ENCODE measurements around the gene TTC32. TPM values are rescaled to one million over a fixed set of nuclear protein-coding genes. Genes with fewer than 3 reads are reported as not detected.
"Not testable (repeated sequence)": the region's sequence is repeated elsewhere in the genome, so short reads cannot be mapped to it uniquely, and the experiment has no call there.

Gene TTC32
- total RNA-seq, 1 experiment from 2014 or later: 16.8 TPM

DNA sequence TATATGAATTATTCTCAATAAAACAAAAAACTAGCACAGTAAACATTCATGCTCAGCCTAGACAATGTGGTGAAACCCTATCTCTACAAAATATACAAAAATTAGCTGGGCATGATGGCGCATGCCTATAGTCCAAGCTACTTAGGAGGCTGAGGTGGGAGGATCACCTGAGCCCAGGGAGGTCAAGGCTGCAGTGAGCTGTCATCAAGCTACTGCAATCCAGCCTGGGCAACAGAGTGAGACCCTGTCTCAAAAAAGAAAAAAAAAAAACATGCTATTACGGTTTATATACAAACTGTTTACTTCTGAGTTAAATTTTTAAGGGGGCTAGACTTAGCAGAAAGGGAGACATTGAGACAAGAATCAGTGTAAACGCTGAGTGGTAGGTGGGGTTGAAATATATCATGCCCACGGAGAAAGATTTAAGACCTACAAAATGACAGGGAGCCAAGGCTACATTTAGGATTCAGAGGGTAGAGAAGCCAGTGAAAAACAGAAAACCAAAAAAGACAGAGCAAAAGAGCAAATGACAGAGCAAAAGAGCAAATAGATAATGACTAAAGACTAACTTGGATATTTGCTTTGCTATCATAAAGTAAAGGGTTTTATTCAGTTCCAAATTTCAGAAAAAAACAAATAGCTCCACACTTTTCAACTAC, 7.5 kb downstream of the TTC32 start:
- peaks cover 16% of the 10 kb centered on the region; the same call in 1 of the 2 replicates for H4K20me1 ChIP-seq (ENCODE audit: insufficient read depth, low read depth, low read length)
- no peaks in the 10 kb centered on the region for H3K9me2 ChIP-seq (replicated peaks; ENCODE audit: insufficient read depth, low read length)
- H3K4me2 ChIP-seq (ENCODE audit: low read depth, low read length, poor library complexity, severe bottlenecking): no peak overlapping the region
- H3K4me3 ChIP-seq (ENCODE audit: low read length): no peak overlapping the region
- H3K27me3 ChIP-seq (ENCODE audit: low read length): no peaks in the 10 kb centered on the region
- no peak overlapping the region for H3K9ac ChIP-seq (ENCODE audit: low read length)
- no peak for DNase-seq
- H3K9me3 ChIP-seq (ENCODE audit: low read length): no peaks in the 10 kb centered on the region
- no peak overlapping the region for H3K27ac ChIP-seq (ENCODE audit: low read length)
- H3K79me2 ChIP-seq (ENCODE audit: low read length): peaks cover 29% of the 10 kb centered on the region
- H2AFZ ChIP-seq (ENCODE audit: low read length): no peak overlapping the region
- peaks cover 38% of the 10 kb centered on the region for H3K4me1 ChIP-seq (ENCODE audit: low read length)
- H3K36me3 ChIP-seq (ENCODE audit: insufficient read depth, low read length): peaks cover 12% of the 10 kb centered on the region; the same call in 1 of the 2 replicates

DNA sequence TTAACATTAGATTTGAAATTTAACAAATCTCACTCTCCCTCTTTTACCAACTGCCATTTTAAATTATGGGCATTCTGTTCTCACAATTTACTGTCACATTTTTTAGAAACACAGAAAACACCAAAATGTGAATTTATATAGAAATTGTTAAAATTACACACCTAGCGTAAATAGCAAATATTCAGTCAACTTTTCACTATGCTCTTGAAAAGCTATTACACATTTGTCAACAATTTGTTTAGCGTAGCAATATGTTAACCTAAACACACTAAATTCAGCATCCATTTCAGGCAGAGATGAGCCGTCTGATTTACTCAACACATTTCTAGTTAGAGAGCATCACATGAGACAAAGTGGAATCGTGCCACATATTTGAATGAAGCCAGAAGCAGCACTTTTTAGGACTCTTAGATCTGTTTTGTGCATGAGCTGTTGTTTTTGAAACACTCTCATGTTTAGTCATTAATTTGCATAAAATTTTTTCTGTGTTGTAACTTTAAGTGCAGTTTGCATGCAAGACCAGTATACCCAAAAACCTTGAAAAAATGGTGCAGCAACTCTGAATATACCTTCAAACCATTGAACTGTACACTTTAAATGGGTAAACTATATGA, 8.2 kb downstream of the TTC32 start:
- Histone ChIP-seq H3K79me2 (ENCODE audit: low read length) (peaks cover 24% of the 10 kb centered on the region), H3K27ac (ENCODE audit: low read length) (no peak overlapping the region), H3K36me3 (ENCODE audit: insufficient read depth, low read length) (peaks cover 12% of the 10 kb centered on the region; the same call in 1 of the 2 replicates), H3K27me3 (ENCODE audit: low read length) (no peaks in the 10 kb centered on the region), H3K4me3 (ENCODE audit: low read length) (no peak overlapping the region), H2AFZ (ENCODE audit: low read length) (no peak overlapping the region), H3K9ac (ENCODE audit: low read length) (no peak overlapping the region), H4K20me1 (ENCODE audit: insufficient read depth, low read depth, low read length) (peaks cover 10% of the 10 kb centered on the region; the same call in 1 of the 2 replicates), H3K9me2 (replicated peaks; ENCODE audit: insufficient read depth, low read length) (no peaks in the 10 kb centered on the region), H3K4me1 (ENCODE audit: low read length) (peaks cover 40% of the 10 kb centered on the region), H3K9me3 (ENCODE audit: low read length) (no peaks in the 10 kb centered on the region), H3K4me2 (ENCODE audit: low read depth, low read length, poor library complexity, severe bottlenecking) (no peak overlapping the region)
- DNase-seq: no peak

DNA sequence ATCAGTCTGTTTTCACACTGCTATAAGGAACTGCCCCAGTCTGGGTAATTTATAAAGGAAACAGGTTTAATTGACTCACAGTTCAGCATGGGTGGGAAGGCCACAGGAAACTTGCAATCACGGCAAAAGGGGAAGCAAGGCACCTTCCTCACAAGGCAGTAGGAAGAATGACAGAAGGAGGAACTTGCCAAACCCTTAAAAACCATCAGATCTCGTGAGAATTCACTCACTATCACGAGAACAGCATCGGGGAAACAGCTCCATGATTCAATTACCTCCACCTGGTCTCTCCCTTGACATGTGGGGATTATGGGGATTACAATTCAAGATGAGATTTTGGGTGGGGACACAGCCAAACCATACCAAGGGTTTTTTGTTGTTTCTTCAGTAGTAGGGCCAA, 9.8 kb downstream of the TTC32 start:
- peaks cover 40% of the 10 kb centered on the region for H3K4me1 ChIP-seq (ENCODE audit: low read length)
- H2AFZ ChIP-seq (ENCODE audit: low read length); H4K20me1 ChIP-seq (ENCODE audit: insufficient read depth, low read depth, low read length); H3K27me3 ChIP-seq (ENCODE audit: low read length); H3K27ac ChIP-seq (ENCODE audit: low read length); H3K9me2 ChIP-seq (replicated peaks; ENCODE audit: insufficient read depth, low read length); H3K4me2 ChIP-seq (ENCODE audit: low read depth, low read length, poor library complexity, severe bottlenecking); H3K9me3 ChIP-seq (ENCODE audit: low read length); H3K9ac ChIP-seq (ENCODE audit: low read length); H3K4me3 ChIP-seq (ENCODE audit: low read length): not testable (repeated sequence)
- H3K36me3 ChIP-seq (ENCODE audit: insufficient read depth, low read length): peaks cover 12% of the 10 kb centered on the region; the same call in 1 of the 2 replicates
- peak; percentile 66 for DNase-seq
- H3K79me2 ChIP-seq (ENCODE audit: low read length): peaks cover 10% of the 10 kb centered on the region

DNA sequence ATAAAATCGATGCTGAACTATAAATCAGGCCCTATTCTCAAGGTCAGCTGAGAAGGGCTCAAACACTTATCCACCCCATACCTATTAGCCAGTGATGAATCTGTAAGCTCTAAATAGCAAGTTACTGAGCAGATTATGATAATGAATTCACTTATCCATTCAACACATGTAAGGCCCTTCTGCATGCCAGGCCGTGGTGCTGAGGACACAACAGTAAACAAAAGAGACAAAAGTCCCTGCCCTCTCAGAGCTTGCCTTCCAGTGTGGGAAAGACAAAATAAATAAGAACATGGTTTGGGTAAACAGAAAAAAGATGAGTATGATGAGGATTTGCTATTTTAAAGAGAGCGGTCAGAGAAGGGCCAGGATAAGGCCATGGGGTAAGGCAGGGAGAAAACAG, 11.7 kb downstream of the TTC32 start:
- Histone ChIP-seq H3K4me3 (ENCODE audit: low read length) (no peak overlapping the region), H3K27ac (ENCODE audit: low read length) (no peak overlapping the region), H3K9me3 (ENCODE audit: low read length) (no peaks in the 10 kb centered on the region), H3K4me2 (ENCODE audit: low read depth, low read length, poor library complexity, severe bottlenecking) (no peak overlapping the region), H3K79me2 (ENCODE audit: low read length) (peaks cover 4% of the 10 kb centered on the region; the same call in 1 of the 2 replicates), H3K4me1 (ENCODE audit: low read length) (peaks cover 58% of the 10 kb centered on the region), H2AFZ (ENCODE audit: low read length) (no peak overlapping the region), H3K27me3 (ENCODE audit: low read length) (no peaks in the 10 kb centered on the region), H4K20me1 (ENCODE audit: insufficient read depth, low read depth, low read length) (no peaks in the 10 kb centered on the region), H3K36me3 (ENCODE audit: insufficient read depth, low read length) (0 out of 2 replicates have a peak, but pooled peaks cover 6% of the 10 kb centered on the region), H3K9me2 (replicated peaks; ENCODE audit: insufficient read depth, low read length) (no peaks in the 10 kb centered on the region), H3K9ac (ENCODE audit: low read length) (no peak overlapping the region)
- no peak for DNase-seq

DNA sequence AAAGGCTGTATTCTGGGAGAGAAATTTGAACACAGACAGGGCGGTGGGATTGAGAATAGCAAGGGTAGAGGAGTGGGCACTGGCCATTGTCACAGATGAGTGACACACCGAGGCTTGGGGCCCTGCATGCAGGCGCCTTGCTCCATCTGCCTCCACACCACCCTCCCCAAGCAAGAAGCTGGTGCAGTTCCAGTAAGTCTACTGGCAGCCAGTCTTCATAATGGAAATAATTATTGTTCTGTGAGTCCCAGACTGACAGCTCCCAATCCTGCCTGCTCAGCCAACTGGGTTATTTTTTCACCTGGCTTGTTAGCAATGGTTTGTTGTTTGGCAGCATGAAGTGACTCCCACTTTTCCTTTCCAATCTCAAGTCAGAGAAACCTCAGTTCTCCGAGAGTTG, 13.0 kb downstream of the TTC32 start:
- Histone ChIP-seq H3K27me3 (ENCODE audit: low read length) (no peaks in the 10 kb centered on the region), H3K9me2 (replicated peaks; ENCODE audit: insufficient read depth, low read length) (no peaks in the 10 kb centered on the region), H4K20me1 (ENCODE audit: insufficient read depth, low read depth, low read length) (no peaks in the 10 kb centered on the region; the same call in 1 of the 2 replicates), H3K4me3 (ENCODE audit: low read length) (no peak overlapping the region), H3K4me2 (ENCODE audit: low read depth, low read length, poor library complexity, severe bottlenecking) (peak overlapping the region; percentile 35), H3K9me3 (ENCODE audit: low read length) (no peaks in the 10 kb centered on the region), H2AFZ (ENCODE audit: low read length) (no peak overlapping the region), H3K79me2 (ENCODE audit: low read length) (no peaks in the 10 kb centered on the region; the same call in 1 of the 2 replicates), H3K27ac (ENCODE audit: low read length) (no peak overlapping the region), H3K9ac (ENCODE audit: low read length) (no peak overlapping the region), H3K36me3 (ENCODE audit: insufficient read depth, low read length) (0 out of 2 replicates have a peak, but pooled peaks cover 6% of the 10 kb centered on the region), H3K4me1 (ENCODE audit: low read length) (peaks cover 62% of the 10 kb centered on the region)
- DNase-seq: no peak

DNA sequence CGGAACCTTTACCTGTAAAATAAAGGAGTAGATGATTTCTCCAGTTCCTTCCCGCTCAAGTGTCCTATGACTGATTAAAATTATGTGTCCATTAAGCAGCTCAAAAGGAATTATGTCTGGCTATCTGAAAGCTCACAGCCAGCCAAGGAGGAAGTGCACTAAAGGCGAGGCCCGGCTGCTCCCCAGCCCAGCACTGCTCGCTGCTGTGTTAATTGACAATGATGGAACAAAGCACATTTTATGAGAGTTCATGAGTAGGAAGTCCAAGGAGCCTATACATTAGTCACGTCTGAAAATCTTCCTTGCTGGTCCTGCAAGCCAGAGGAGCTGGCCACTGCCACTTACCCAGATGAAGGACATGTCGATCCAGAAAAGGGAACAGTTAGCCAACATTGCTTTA, 14.3 kb downstream of the TTC32 start:
- H3K27me3 ChIP-seq (ENCODE audit: low read length): no peaks in the 10 kb centered on the region
- peaks cover 50% of the 10 kb centered on the region for H3K4me1 ChIP-seq (ENCODE audit: low read length)
- H3K4me3 ChIP-seq (ENCODE audit: low read length): no peak overlapping the region
- H3K27ac ChIP-seq (ENCODE audit: low read length): no peak overlapping the region
- H2AFZ ChIP-seq (ENCODE audit: low read length): no peak overlapping the region
- peak overlapping the region; percentile 27 for H3K4me2 ChIP-seq (ENCODE audit: low read depth, low read length, poor library complexity, severe bottlenecking)
- H3K9me2 ChIP-seq (replicated peaks; ENCODE audit: insufficient read depth, low read length): no peaks in the 10 kb centered on the region
- no peaks in the 10 kb centered on the region for H3K79me2 ChIP-seq (ENCODE audit: low read length)
- H4K20me1 ChIP-seq (ENCODE audit: insufficient read depth, low read depth, low read length): no peaks in the 10 kb centered on the region; the same call in 1 of the 2 replicates
- H3K9me3 ChIP-seq (ENCODE audit: low read length): no peaks in the 10 kb centered on the region
- H3K9ac ChIP-seq (ENCODE audit: low read length): no peak overlapping the region
- DNase-seq: no peak
- no peaks in the 10 kb centered on the region for H3K36me3 ChIP-seq (ENCODE audit: insufficient read depth, low read length)

DNA sequence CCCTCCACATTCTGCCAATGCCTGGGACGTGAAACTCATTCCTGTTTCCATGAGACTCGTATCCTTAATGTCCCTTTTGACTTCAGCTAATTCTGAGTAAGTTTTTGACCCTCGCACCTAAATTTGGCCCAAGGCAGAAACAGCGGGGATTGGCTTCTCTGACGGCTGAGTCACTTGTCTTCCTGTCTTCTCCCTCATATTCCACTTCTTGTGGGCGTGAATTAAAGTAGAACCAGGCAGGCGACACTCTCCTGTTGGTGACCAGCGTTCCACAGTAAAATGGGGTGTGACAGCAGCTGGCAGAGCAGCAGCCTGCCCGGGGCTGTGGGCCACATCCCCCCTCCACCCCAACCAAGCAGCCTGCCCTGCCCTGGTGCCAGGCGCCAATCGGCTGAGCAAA, 15.5 kb downstream of the TTC32 start:
- no peak overlapping the region for H3K27ac ChIP-seq (ENCODE audit: low read length)
- no peaks in the 10 kb centered on the region; the same call in 1 of the 2 replicates for H4K20me1 ChIP-seq (ENCODE audit: insufficient read depth, low read depth, low read length)
- H3K4me3 ChIP-seq (ENCODE audit: low read length): no peak overlapping the region
- H3K79me2 ChIP-seq (ENCODE audit: low read length): no peaks in the 10 kb centered on the region
- H3K9ac ChIP-seq (ENCODE audit: low read length): no peak overlapping the region
- H3K9me2 ChIP-seq (replicated peaks; ENCODE audit: insufficient read depth, low read length): no peaks in the 10 kb centered on the region
- peaks cover 48% of the 10 kb centered on the region for H3K4me1 ChIP-seq (ENCODE audit: low read length)
- no peaks in the 10 kb centered on the region for H3K36me3 ChIP-seq (ENCODE audit: insufficient read depth, low read length)
- no peaks in the 10 kb centered on the region for H3K9me3 ChIP-seq (ENCODE audit: low read length)
- DNase-seq: no peak
- H3K27me3 ChIP-seq (ENCODE audit: low read length): no peaks in the 10 kb centered on the region
- H2AFZ ChIP-seq (ENCODE audit: low read length): no peak overlapping the region
- peak overlapping the region; percentile 37 for H3K4me2 ChIP-seq (ENCODE audit: low read depth, low read length, poor library complexity, severe bottlenecking)

DNA sequence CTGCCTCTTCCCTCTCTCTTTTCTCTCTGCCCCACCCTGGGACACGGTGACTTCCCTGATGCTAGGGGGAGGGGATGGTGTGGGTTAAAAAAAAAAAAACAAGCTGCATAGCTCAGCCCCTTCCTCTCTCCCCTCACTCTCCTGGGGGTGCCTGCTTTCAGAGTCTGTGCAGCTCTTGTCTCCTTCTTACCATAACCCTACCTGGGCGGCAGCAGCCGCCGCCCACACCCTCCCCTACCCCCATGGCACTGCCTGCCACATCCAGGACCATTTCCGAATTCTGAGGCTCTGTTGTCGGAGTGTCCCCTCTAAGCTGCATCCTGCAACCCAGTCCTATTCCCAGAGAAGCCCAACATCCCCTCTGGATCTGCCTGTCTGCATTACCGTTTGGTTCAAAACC, 16.0 kb downstream of the TTC32 start:
- H3K4me2 ChIP-seq (ENCODE audit: low read depth, low read length, poor library complexity, severe bottlenecking): peak overlapping the region; percentile 37
- DNase-seq: no peak
- H3K27me3 ChIP-seq (ENCODE audit: low read length): no peaks in the 10 kb centered on the region

More for the DNA sequence above, 16.0 kb downstream of the TTC32 start:
- Histone ChIP-seq H3K9ac (ENCODE audit: low read length) (no peak overlapping the region), H3K4me1 (ENCODE audit: low read length) (peaks cover 48% of the 10 kb centered on the region), H3K9me3 (ENCODE audit: low read length) (no peaks in the 10 kb centered on the region), H2AFZ (ENCODE audit: low read length) (no peak overlapping the region), H3K27ac (ENCODE audit: low read length) (no peak overlapping the region), H3K79me2 (ENCODE audit: low read length) (no peaks in the 10 kb centered on the region), H3K4me3 (ENCODE audit: low read length) (peak overlapping the region; percentile 1; the same call in 1 of the 2 replicates), H3K9me2 (replicated peaks; ENCODE audit: insufficient read depth, low read length) (no peaks in the 10 kb centered on the region), H4K20me1 (ENCODE audit: insufficient read depth, low read depth, low read length) (no peaks in the 10 kb centered on the region; the same call in 1 of the 2 replicates), H3K36me3 (ENCODE audit: insufficient read depth, low read length) (no peaks in the 10 kb centered on the region)
